Measurements from ENCODE around the gene AMN1. TPM values are rescaled to one million over a fixed set of nuclear protein-coding genes. Genes with fewer than 3 reads are reported as not detected.
A peak's percentile ranks its signal among the peaks of the same experiment; 100 is the strongest.

Gene AMN1
- total and polyA plus RNA-seq, 2 of the 13 experiments (the other 11 are each of a cell fraction or from before 2014, with no cell fraction given), result 7.5 to 26.5 TPM

DNA sequence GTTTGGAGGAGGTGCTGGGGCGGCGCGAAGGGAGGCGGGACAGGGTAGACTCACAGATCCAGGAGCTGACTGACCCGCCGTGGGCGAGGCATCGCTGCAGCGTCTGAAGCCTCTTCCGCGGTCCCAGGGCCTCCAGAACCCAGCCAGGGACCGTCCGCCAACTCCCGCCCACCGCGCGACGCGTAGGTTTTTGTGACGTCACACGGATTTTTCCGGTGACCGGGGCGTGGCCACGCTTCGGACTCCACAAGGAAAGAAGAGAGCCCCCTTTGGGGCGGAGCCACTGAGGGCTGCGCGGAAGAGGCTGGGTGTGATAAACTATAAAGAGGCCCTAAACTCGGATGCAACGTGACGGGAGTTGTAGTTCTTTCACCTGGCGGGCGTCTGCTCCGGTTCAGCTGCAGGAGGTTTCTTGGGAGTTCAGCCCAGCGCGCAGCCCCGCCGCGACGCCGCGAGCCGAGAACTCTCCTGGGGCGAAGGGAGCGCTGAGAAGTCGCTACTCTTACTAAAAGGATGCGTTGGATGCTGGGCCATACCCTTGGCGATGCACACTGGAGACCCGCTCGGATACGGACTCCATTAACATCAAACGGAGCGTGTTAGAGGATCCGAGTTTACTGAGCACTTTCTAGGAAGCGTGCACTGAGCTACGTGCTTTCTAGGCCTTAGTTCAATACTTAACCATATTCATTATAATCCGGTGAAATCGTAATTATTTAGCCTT is at the start of gene AMN1 (continued):
- TF ChIP-seq, protein P1, sequence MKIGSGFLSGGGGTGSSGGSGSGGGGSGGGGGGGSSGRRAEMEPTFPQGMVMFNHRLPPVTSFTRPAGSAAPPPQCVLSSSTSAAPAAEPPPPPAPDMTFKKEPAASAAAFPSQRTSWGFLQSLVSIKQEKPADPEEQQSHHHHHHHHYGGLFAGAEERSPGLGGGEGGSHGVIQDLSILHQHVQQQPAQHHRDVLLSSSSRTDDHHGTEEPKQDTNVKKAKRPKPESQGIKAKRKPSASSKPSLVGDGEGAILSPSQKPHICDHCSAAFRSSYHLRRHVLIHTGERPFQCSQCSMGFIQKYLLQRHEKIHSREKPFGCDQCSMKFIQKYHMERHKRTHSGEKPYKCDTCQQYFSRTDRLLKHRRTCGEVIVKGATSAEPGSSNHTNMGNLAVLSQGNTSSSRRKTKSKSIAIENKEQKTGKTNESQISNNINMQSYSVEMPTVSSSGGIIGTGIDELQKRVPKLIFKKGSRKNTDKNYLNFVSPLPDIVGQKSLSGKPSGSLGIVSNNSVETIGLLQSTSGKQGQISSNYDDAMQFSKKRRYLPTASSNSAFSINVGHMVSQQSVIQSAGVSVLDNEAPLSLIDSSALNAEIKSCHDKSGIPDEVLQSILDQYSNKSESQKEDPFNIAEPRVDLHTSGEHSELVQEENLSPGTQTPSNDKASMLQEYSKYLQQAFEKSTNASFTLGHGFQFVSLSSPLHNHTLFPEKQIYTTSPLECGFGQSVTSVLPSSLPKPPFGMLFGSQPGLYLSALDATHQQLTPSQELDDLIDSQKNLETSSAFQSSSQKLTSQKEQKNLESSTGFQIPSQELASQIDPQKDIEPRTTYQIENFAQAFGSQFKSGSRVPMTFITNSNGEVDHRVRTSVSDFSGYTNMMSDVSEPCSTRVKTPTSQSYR (CRISPR knock-in tag; IDR thresholded peaks at IDR 0.05; ENCODE audit: borderline replicate concordance), result peak; percentile 31; the same call in 1 of the 2 replicates
- TF ChIP-seq, protein P2, sequence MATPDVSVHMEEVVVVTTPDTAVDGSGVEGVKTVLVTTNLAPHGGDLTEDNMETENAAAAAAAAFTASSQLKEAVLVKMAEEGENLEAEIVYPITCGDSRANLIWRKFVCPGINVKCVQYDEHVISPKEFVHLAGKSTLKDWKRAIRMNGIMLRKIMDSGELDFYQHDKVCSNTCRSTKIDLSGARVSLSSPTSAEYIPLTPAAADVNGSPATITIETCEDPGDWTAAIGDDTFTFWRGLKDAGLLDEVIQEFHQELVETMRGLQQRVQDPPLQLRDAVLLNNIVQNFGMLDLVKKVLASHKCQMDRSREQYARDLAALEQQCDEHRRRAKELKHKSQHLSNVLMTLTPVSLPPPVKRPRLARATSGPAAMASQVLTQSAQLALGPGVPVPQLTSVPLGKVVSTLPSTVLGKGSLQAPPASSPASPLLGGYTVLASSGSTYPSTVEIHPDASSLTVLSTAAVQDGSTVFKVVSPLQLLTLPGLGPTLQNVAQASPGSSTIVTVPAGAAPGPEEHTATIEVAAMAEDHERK (CRISPR knock-in tag; IDR thresholded peaks at IDR 0.05; ENCODE audit: low read depth), result no peak
- TF ChIP-seq DMAP1 (CRISPR knock-in tag; IDR thresholded peaks at IDR 0.05) (peak; percentile 63; the same call in 1 of the 2 replicates), ZNF577 (CRISPR knock-in tag; IDR thresholded peaks at IDR 0.05; ENCODE audit: borderline replicate concordance, low read depth) (no peak), POLR2AphosphoS5 (IDR thresholded peaks at IDR 0.05; ENCODE audit: low read depth, low read length) (peak; percentile 81), ZFP36L2 (CRISPR knock-in tag; IDR thresholded peaks at IDR 0.05) (no peak), MAF1 (CRISPR knock-in tag; IDR thresholded peaks at IDR 0.05; ENCODE audit: borderline replicate concordance) (no peak), NONO (IDR thresholded peaks at IDR 0.05) (no peak), NONO (CRISPR knock-in tag; conservative IDR thresholded peaks at IDR 0.05) (peak; percentile 77; the same call in 1 of the 2 replicates), SIX4 (CRISPR knock-in tag; IDR thresholded peaks at IDR 0.05) (0 out of 2 replicates have a peak, but pooled peaks have one; percentile 48), SRSF4 (IDR thresholded peaks at IDR 0.05; ENCODE audit: low read depth, low read length, poor library complexity, severe bottlenecking) (no peak), CHD4 (IDR thresholded peaks at IDR 0.05; ENCODE audit: borderline replicate concordance, low read length) (no peak), ZNF264 (CRISPR knock-in tag; IDR thresholded peaks at IDR 0.05) (no peak), BRCA1 (CRISPR knock-in tag; IDR thresholded peaks at IDR 0.05) (peak; percentile 73; the same call in 1 of the 2 replicates), RFX5 (IDR thresholded peaks at IDR 0.05; ENCODE audit: low read depth, low read length) (peak; percentile 87), ZBTB20 (CRISPR knock-in tag; IDR thresholded peaks at IDR 0.05; ENCODE audit: borderline replicate concordance, low read depth) (peak; percentile 52; the same call in 1 of the 2 replicates), KLF16 (CRISPR knock-in tag; IDR thresholded peaks at IDR 0.05) (peak in 1 of 2 experiments; percentile 61; a peak in 2 of 4 replicates), REL (CRISPR knock-in tag; conservative IDR thresholded peaks at IDR 0.05) (no peak), KMT2B (CRISPR knock-in tag; IDR thresholded peaks at IDR 0.05) (peak; percentile 75; the same call in 1 of the 2 replicates), ZMAT3 (CRISPR knock-in tag; conservative IDR thresholded peaks at IDR 0.05) (peak; percentile 79; the same call in 1 of the 2 replicates), ZNF557 (CRISPR knock-in tag; IDR thresholded peaks at IDR 0.05) (no peak; the same call in 1 of the 2 replicates)
- TF ChIP-seq, protein P3, sequence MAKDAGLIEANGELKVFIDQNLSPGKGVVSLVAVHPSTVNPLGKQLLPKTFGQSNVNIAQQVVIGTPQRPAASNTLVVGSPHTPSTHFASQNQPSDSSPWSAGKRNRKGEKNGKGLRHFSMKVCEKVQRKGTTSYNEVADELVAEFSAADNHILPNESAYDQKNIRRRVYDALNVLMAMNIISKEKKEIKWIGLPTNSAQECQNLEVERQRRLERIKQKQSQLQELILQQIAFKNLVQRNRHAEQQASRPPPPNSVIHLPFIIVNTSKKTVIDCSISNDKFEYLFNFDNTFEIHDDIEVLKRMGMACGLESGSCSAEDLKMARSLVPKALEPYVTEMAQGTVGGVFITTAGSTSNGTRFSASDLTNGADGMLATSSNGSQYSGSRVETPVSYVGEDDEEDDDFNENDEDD (CRISPR knock-in tag; IDR thresholded peaks at IDR 0.05; ENCODE audit: borderline replicate concordance), result peak; percentile 71; the same call in 1 of the 2 replicates
- TF ChIP-seq, protein P4, sequence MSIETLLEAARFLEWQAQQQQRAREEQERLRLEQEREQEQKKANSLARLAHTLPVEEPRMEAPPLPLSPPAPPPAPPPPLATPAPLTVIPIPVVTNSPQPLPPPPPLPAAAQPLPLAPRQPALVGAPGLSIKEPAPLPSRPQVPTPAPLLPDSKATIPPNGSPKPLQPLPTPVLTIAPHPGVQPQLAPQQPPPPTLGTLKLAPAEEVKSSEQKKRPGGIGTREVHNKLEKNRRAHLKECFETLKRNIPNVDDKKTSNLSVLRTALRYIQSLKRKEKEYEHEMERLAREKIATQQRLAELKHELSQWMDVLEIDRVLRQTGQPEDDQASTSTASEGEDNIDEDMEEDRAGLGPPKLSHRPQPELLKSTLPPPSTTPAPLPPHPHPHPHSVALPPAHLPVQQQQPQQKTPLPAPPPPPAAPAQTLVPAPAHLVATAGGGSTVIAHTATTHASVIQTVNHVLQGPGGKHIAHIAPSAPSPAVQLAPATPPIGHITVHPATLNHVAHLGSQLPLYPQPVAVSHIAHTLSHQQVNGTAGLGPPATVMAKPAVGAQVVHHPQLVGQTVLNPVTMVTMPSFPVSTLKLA (IDR thresholded peaks at IDR 0.05), result peak; percentile 37

All from HepG2 (cell line).